Calu3 (cell line): ENCODE results near the gene PTK6. TPM values are rescaled to one million over a fixed set of nuclear protein-coding genes. Genes with fewer than 3 reads are reported as not detected.

Experiments used
- BruUV-seq: library from RNA; stranded (reverse); fragments of 400-500 nt; replicated peaks from 2 replicates; lab custom pipeline; 2021; lab: Mats Ljungman, UMichigan
- CTCF ChIA-PET: fragments of 300-600 bp; sonication (Branson Sonifier 250); formaldehyde crosslinking; loops from one replicate; lab custom pipeline; 2022; ENCODE audit warnings: antibody characterized with exemption; lab: Charles Lee
- DNase-seq: peaks from one replicate; pipeline ENCODE4 v3.0.0; 2022
- H3K27ac Mint-ChIP-seq: one replicate; pipeline ENCODE4 v1.8.0; 2022; ENCODE audit warnings: mixed read lengths; ENCODE audit not compliant: unreplicated experiment
- H3K27me3 Mint-ChIP-seq: one replicate; pipeline ENCODE4 v1.8.0; 2022; ENCODE audit warnings: mixed read lengths; ENCODE audit not compliant: unreplicated experiment
- H3K36me3 Mint-ChIP-seq: one replicate; pipeline ENCODE4 v1.8.0; 2022; ENCODE audit warnings: mild to moderate bottlenecking, moderate library complexity, mixed read lengths; ENCODE audit not compliant: insufficient read depth, unreplicated experiment
- H3K4me1 Mint-ChIP-seq: one replicate; pipeline ENCODE4 v1.8.0; 2022; ENCODE audit warnings: mild to moderate bottlenecking, low read depth, mixed read lengths; ENCODE audit not compliant: unreplicated experiment
- H3K4me3 Mint-ChIP-seq: one replicate; pipeline ENCODE4 v1.8.0; 2022; ENCODE audit warnings: mild to moderate bottlenecking, low read depth, moderate library complexity, mixed read lengths; ENCODE audit not compliant: unreplicated experiment
- H3K9me3 Mint-ChIP-seq: one replicate; pipeline ENCODE4 v1.8.0; 2022; ENCODE audit warnings: low read depth, mixed read lengths; ENCODE audit not compliant: unreplicated experiment
- CTCF ChIP-seq: fragments of 200-600 bp; IDR thresholded peaks from one replicate; pipeline ENCODE4 v1.8.0; 2022; ENCODE audit warnings: antibody characterized with exemption; ENCODE audit not compliant: unreplicated experiment
- intact Hi-C: fragments of 100-400 bp; cut with micrococcal nuclease; formaldehyde crosslinking; loops from one replicate; pipeline ENCODE4 v1.10.0; 2022; ENCODE audit not compliant: unreplicated experiment
- total RNA-seq: library from RNA; stranded (reverse); gene quantifications from 2 replicates; pipeline ENCODE4 v1.2.3, GENCODE V29; 2022

The PTK6 gene
- total RNA-seq, 1 experiment from 2014 or later: 15.9 TPM

GRCh38 chr20:63533388-63533787 lies 3.8 kb downstream of the PTK6 start:
- no peak for DNase-seq
- CTCF ChIA-PET: no interaction called here
- Mint-ChIP-seq H3K27me3 (no peaks in the 10 kb centered on the region), H3K4me3 (peak overlapping the region; percentile 66), H3K27ac (peak overlapping the region; percentile 63), H3K4me1 (peaks cover 52% of the 10 kb centered on the region), H3K9me3 (no peaks in the 10 kb centered on the region), H3K36me3 (peaks cover 87% of the 10 kb centered on the region)
- no TSS peak for BruUV-seq
- intact Hi-C loops: no loop called here
- TF ChIP-seq CTCF: no peak

- Mint-ChIP-seq H3K36me3 (peaks cover 79% of the 10 kb centered on the region), H3K4me1 (peaks cover 52% of the 10 kb centered on the region), H3K27ac (peak overlapping the region; percentile 63), H3K4me3 (peak overlapping the region; percentile 1), H3K9me3 (no peaks in the 10 kb centered on the region), H3K27me3 (no peaks in the 10 kb centered on the region)
- BruUV-seq: no TSS peak
- DNase-seq: no peak
- CTCF ChIA-PET: no interaction called here
- intact Hi-C loops: no loop called here
- TF ChIP-seq CTCF: no peak
Observed at GRCh38 chr20:63532449-63532971, 4.7 kb downstream of the PTK6 start.

GRCh38 chr20:63531686-63532448 lies 5.3 kb downstream of the PTK6 start:
- H3K4me1 Mint-ChIP-seq: peaks cover 46% of the 10 kb centered on the region
- peak overlapping the region; percentile 4 for H3K27ac Mint-ChIP-seq
- H3K36me3 Mint-ChIP-seq: peaks cover 78% of the 10 kb centered on the region
- TF ChIP-seq CTCF: no peak
- DNase-seq: no peak
- no peaks in the 10 kb centered on the region for H3K27me3 Mint-ChIP-seq
- intact Hi-C loops: no loop called here
- no TSS peak for BruUV-seq
- H3K4me3 Mint-ChIP-seq: peak overlapping the region; percentile 1
- CTCF ChIA-PET: no interaction called here
- H3K9me3 Mint-ChIP-seq: no peaks in the 10 kb centered on the region

- TF ChIP-seq CTCF: no peak
- no peaks in the 10 kb centered on the region for H3K9me3 Mint-ChIP-seq
- H3K27me3 Mint-ChIP-seq: no peaks in the 10 kb centered on the region
- CTCF ChIA-PET: no interaction called here
- no peak overlapping the region for H3K4me3 Mint-ChIP-seq
- no peak overlapping the region for H3K27ac Mint-ChIP-seq
- no TSS peak for BruUV-seq
- peak; percentile 6 for DNase-seq
- peaks cover 37% of the 10 kb centered on the region for H3K4me1 Mint-ChIP-seq
- H3K36me3 Mint-ChIP-seq: peaks cover 80% of the 10 kb centered on the region
- intact Hi-C loops: no loop called here
Observed at GRCh38 chr20:63530788-63531160, 6.4 kb downstream of the PTK6 start.
